Measurements from ENCODE around the gene ECSCR. TPM values are rescaled to one million over a fixed set of nuclear protein-coding genes. Genes with fewer than 3 reads are reported as not detected.
A peak's percentile ranks its signal among the peaks of the same experiment; 100 is the strongest.

The ECSCR gene
- total and polyA plus RNA-seq, 2 of the 8 experiments (the other 6 are each of a cell fraction or from before 2014, with no cell fraction given) = 2.7 to 7.2 TPM

DNA sequence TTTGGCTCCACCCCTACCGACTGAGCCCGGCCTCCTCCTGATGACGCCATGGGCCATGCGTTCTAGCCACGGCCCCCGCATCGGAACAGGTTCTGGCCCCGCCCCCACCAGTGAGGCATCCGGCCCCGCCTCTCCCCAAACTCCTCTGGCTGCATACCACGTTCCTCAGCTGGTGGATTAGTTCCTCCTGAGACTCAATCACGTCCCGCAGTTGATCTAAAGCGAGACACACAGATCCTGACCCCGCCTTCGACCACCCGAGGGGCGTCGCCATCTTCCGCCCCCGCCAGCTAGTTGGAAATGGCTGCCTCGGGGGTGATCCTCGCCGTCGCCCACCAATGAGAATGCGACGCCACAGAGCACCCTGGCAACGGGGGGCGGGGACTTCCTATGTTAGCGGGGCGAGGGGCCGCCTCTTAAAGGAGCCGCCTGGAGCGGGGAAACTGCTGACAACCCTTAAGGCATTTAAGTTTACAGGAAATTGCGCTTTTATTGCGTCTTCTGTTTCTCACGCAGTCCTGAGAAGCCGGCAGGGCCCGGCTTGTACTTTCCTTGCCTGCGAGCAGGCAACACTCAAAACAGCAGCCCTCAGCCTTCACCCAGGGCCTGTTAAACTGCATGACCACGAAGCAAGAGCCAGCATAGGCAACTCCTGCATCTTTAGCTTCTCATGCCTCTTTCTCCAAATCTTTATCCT, 58.6 kb downstream of the ECSCR start, which contains the start of gene SPATA24 (continued):
- TF ChIP-seq TEAD4 (IDR thresholded peaks at IDR 0.05; ENCODE audit: low read depth, low read length) (peak; percentile 56; the same call in 1 of the 2 replicates), SP1 (IDR thresholded peaks at IDR 0.05; ENCODE audit: low read depth, low read length) (peak; percentile 58; the same call in 1 of the 2 replicates), CREB1 (IDR thresholded peaks at IDR 0.05) (peak; percentile 91), RBBP5 (IDR thresholded peaks at IDR 0.05; ENCODE audit: borderline replicate concordance, low read depth, low read length) (0 out of 2 replicates have a peak, but pooled peaks have one; percentile 43), TAF1 (IDR thresholded peaks at IDR 0.05; ENCODE audit: low read depth, low read length) (peak; percentile 80), SP4 (IDR thresholded peaks at IDR 0.05; ENCODE audit: low read length) (no peak), TBP (IDR thresholded peaks at IDR 0.05; ENCODE audit: low read depth, low read length) (peak; percentile 59; the same call in 1 of the 2 replicates), HDAC2 (IDR thresholded peaks at IDR 0.05; ENCODE audit: borderline replicate concordance in 1 of 2, low read depth in 2 of 2, low read length in 2 of 2) (0 out of 4 replicates have a peak, but pooled peaks of 1 of the 2 experiments have one; percentile 48), KDM4A (IDR thresholded peaks at IDR 0.05; ENCODE audit: low read depth, low read length, severe bottlenecking) (peak; percentile 72), SP2 (IDR thresholded peaks at IDR 0.05; ENCODE audit: low read length) (no peak), PHF8 (conservative IDR thresholded peaks at IDR 0.05; ENCODE audit: low read depth, low read length) (peak; percentile 78), SAP30 (IDR thresholded peaks at IDR 0.05; ENCODE audit: insufficient read depth, insufficient replicate concordance, low read length) (peak; percentile 51), CTBP2 (IDR thresholded peaks at IDR 0.05; ENCODE audit: borderline replicate concordance, insufficient read depth, insufficient read length, low read length) (no peak), EGR1 (IDR thresholded peaks at IDR 0.05; ENCODE audit: borderline replicate concordance, low read depth, low read length) (peak; percentile 96; the same call in 1 of the 2 replicates), POLR2A (IDR thresholded peaks at IDR 0.05; ENCODE audit: control extremely low read depth in 1 of 2, low read depth in 2 of 2, low read length in 2 of 2) (peak in 1 of 2 experiments; percentile 74; a peak in 2 of 3 replicates), RNF2 (IDR thresholded peaks at IDR 0.05; ENCODE audit: borderline replicate concordance, low read depth, low read length, missing control alignments, poor library complexity, severe bottlenecking) (no peak)
- TF ChIP-seq, protein P1, sequence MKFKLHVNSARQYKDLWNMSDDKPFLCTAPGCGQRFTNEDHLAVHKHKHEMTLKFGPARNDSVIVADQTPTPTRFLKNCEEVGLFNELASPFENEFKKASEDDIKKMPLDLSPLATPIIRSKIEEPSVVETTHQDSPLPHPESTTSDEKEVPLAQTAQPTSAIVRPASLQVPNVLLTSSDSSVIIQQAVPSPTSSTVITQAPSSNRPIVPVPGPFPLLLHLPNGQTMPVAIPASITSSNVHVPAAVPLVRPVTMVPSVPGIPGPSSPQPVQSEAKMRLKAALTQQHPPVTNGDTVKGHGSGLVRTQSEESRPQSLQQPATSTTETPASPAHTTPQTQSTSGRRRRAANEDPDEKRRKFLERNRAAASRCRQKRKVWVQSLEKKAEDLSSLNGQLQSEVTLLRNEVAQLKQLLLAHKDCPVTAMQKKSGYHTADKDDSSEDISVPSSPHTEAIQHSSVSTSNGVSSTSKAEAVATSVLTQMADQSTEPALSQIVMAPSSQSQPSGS (IDR thresholded peaks at IDR 0.05; ENCODE audit: low read length) = peak; percentile 76
- TF ChIP-seq, protein P2, sequence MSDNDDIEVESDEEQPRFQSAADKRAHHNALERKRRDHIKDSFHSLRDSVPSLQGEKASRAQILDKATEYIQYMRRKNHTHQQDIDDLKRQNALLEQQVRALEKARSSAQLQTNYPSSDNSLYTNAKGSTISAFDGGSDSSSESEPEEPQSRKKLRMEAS (IDR thresholded peaks at IDR 0.05) = peak; percentile 88
- TF ChIP-seq, protein P3, sequence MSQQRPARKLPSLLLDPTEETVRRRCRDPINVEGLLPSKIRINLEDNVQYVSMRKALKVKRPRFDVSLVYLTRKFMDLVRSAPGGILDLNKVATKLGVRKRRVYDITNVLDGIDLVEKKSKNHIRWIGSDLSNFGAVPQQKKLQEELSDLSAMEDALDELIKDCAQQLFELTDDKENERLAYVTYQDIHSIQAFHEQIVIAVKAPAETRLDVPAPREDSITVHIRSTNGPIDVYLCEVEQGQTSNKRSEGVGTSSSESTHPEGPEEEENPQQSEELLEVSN (IDR thresholded peaks at IDR 0.05) = 0 out of 2 replicates have a peak, but pooled peaks have one; percentile 13
